Endothelial cell (in vitro differentiated cells): Measurements from ENCODE around the gene RAB44. TPM values are rescaled to one million over a fixed set of nuclear protein-coding genes. Genes with fewer than 3 reads are reported as not detected.

Experiments used
- DNase-seq: peaks from one replicate; pipeline ENCODE4 v3.0.0; 2021; ENCODE audit warnings: low spot score
- H3K27ac Mint-ChIP-seq: one replicate; pipeline ENCODE4 v1.8.0; 2021; ENCODE audit warnings: mixed read lengths, inconsistent platforms; ENCODE audit not compliant: unreplicated experiment
- H3K27me3 Mint-ChIP-seq: one replicate; pipeline ENCODE4 v1.8.0; 2021; ENCODE audit warnings: mild to moderate bottlenecking, moderate library complexity, mixed read lengths, inconsistent platforms; ENCODE audit not compliant: unreplicated experiment
- H3K36me3 Mint-ChIP-seq: one replicate; pipeline ENCODE4 v1.8.0; 2021; ENCODE audit warnings: mild to moderate bottlenecking, low read depth, mixed read lengths, inconsistent platforms; ENCODE audit not compliant: unreplicated experiment
- H3K4me1 Mint-ChIP-seq: one replicate; pipeline ENCODE4 v1.8.0; 2021; ENCODE audit warnings: mild to moderate bottlenecking, mixed read lengths, inconsistent platforms; ENCODE audit not compliant: unreplicated experiment
- H3K4me3 Mint-ChIP-seq: one replicate; pipeline ENCODE4 v1.8.0; 2021; ENCODE audit warnings: mild to moderate bottlenecking, mixed read lengths, inconsistent platforms; ENCODE audit not compliant: unreplicated experiment
- H3K9me3 Mint-ChIP-seq: one replicate; pipeline ENCODE4 v1.8.0; 2021; ENCODE audit warnings: mixed read lengths, inconsistent platforms; ENCODE audit not compliant: unreplicated experiment
- long read RNA-seq: library from polyadenylated mRNA; unstranded; transcript quantifications from one replicate; pipeline ENCODE4 v2.0.0, GENCODE V29; 2020; ENCODE audit not compliant: unreplicated experiment
- total RNA-seq: library from RNA; stranded (reverse); fragmentation: NEBNext Ultra II Directional; extraction: Animal tissue kit (Norgen Biotek cat#: 25700); gene quantifications from one replicate; pipeline ENCODE4 v1.2.1, GENCODE V29; 2021; ENCODE audit not compliant: unreplicated experiment
- TF ChIP-seq, protein P1 (sequence below): fragments of 200-600 bp; sonication (generic); IDR thresholded peaks from one replicate; pipeline ENCODE4 v1.5.0; 2021; ENCODE audit warnings: antibody characterized with exemption; ENCODE audit not compliant: unreplicated experiment

Gene RAB44, protein sequence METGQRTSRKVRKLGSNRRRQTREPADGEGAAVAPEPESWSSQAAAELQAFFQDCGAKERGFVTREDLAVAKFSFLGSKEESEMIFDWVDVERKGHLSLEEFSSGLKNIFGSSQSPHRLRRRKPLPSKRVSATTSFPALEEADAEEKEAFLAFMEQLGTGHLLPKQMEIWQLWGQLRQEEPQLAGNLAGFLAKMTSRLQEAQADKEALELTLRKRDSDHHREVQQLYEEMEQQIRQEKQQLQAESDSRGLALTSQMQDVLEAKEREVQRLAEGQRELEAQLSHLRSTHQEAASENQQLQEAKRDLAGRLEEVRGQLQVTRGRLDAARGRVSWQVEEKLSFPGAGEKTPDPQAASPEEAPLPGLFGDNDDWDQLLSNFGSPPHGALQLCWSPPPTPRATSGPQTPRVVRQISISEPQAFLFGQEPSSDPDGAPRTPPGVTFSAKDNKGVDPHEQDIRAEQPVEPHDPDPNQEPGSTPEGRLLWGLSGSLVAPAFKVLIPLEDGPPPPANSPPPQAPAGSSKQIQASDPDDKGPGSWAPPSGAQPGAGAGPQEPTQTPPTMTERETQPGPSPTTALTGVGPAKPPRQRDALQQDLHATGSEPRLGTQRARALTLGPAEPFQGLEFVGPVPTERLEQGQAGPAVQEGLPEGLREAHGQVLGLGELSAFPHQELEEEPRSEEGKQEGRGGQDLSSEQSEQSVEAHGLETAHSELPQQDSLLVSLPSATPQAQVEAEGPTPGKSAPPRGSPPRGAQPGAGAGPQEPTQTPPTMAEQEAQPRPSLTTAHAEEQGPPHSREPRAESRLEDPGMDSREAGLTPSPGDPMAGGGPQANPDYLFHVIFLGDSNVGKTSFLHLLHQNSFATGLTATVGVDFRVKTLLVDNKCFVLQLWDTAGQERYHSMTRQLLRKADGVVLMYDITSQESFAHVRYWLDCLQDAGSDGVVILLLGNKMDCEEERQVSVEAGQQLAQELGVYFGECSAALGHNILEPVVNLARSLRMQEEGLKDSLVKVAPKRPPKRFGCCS
- total RNA-seq, result not detected
- long read RNA-seq, result 0 reads

DNA sequence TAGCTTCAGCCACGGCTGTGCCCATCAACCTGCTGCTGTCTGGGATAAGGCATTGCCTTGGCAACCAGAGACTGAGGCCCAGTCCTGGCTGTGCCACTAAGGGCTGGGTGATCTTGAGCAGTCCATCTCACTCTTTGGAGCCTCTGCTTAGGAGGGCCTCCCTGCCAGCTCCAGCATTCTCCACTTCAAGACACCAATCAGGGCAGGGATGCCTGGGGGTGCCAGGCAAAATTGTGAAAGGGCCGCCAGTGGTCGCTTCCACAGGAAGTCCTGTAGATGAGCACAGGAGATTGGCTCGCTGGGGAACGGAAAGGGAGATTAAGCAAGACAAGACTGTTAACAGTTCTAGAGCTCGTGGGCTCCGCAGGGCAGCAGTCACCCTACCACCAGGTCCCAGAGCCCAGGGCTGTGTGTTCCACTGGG, at the start of gene RAB44:
Gene RAB44, plus strand, starts transcription at position 346 of the 423 bp plus-strand sequence. CDS start 6,410 bp downstream, outside the sequence.
- H3K4me1 Mint-ChIP-seq, result no peaks in the 10 kb centered on the region
- no peaks in the 10 kb centered on the region for H3K36me3 Mint-ChIP-seq
- TF ChIP-seq, protein P1, sequence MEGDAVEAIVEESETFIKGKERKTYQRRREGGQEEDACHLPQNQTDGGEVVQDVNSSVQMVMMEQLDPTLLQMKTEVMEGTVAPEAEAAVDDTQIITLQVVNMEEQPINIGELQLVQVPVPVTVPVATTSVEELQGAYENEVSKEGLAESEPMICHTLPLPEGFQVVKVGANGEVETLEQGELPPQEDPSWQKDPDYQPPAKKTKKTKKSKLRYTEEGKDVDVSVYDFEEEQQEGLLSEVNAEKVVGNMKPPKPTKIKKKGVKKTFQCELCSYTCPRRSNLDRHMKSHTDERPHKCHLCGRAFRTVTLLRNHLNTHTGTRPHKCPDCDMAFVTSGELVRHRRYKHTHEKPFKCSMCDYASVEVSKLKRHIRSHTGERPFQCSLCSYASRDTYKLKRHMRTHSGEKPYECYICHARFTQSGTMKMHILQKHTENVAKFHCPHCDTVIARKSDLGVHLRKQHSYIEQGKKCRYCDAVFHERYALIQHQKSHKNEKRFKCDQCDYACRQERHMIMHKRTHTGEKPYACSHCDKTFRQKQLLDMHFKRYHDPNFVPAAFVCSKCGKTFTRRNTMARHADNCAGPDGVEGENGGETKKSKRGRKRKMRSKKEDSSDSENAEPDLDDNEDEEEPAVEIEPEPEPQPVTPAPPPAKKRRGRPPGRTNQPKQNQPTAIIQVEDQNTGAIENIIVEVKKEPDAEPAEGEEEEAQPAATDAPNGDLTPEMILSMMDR, result no peak
- H3K9me3 Mint-ChIP-seq, result no peaks in the 10 kb centered on the region
- peak within 1 kb of the TSS; percentile 30 for H3K27ac Mint-ChIP-seq
- no peak within 1 kb of the TSS for H3K4me3 Mint-ChIP-seq
- H3K27me3 Mint-ChIP-seq, result peaks cover 7% of the 10 kb centered on the region
- DNase-seq, result no peak

DNA sequence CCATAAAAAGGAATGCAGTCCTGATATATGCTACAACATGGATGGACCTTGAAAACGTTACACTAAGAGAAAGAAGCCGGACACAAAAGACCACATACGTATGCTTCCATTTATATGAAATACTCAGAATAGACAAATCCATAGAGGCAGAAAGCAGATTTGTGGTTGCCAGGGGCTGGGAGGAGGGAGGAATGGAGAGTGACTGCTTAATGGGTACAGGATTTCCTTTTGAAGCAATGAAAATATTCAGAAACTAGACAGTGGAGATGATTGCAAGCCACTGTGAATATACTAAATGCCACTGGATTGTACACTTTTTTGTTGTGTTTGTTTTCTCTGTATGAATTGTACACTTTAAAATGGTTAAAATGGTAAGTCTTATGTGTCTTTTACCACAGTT, 48.5 kb upstream of the RAB44 start:
- H3K9me3 Mint-ChIP-seq, result no peaks in the 10 kb centered on the region
- H3K36me3 Mint-ChIP-seq, result no peaks in the 10 kb centered on the region
- H3K4me3 Mint-ChIP-seq, result peak overlapping the region; percentile 66
- DNase-seq, result no peak
- H3K27me3 Mint-ChIP-seq, result no peaks in the 10 kb centered on the region
- H3K27ac Mint-ChIP-seq, result peak overlapping the region; percentile 50
- H3K4me1 Mint-ChIP-seq, result peaks cover 27% of the 10 kb centered on the region
- TF ChIP-seq, protein P1, result no peak

DNA sequence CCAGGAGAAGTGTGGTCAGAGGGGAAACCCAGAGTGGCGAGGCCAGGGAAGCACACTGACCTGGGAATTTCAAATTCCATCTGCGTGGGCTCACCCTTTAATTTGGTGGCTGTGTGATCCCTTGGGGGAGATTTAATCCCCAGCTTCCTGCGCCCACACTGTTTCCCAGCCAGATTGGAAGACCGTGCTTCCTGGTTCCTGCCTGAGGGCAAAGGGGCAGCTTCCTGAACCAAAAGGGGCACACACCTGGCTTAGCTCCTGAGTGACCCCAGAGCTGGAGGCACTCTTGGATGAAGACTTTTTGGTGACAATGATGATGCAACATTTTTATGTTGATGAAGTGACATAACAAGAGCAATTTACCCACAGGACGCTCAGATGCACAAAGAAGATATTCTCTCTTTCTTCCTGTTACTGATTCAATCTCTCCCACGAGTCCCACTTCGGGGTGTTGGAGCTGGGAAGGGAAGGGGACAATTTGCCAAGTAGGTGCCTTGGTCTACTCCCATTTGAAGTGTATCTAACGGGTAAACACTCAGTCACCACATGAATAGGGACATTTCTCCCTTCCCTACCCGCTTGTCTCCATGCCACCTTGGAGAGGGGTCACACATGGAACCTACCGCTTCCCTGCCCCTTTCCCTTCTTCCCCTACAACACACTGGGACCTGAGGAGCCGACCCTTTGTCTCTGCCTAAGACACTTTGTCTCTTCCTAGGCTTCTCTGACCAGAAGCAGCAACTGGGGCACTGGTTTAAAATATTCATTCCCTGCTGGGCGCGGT, 47.7 kb upstream of the RAB44 start:
- no peaks in the 10 kb centered on the region for H3K27me3 Mint-ChIP-seq
- DNase-seq, result no peak
- H3K27ac Mint-ChIP-seq, result peak overlapping the region; percentile 50
- no peaks in the 10 kb centered on the region for H3K36me3 Mint-ChIP-seq
- peak overlapping the region; percentile 66 for H3K4me3 Mint-ChIP-seq
- TF ChIP-seq, protein P1, result no peak
- peaks cover 27% of the 10 kb centered on the region for H3K4me1 Mint-ChIP-seq
- no peaks in the 10 kb centered on the region for H3K9me3 Mint-ChIP-seq

DNA sequence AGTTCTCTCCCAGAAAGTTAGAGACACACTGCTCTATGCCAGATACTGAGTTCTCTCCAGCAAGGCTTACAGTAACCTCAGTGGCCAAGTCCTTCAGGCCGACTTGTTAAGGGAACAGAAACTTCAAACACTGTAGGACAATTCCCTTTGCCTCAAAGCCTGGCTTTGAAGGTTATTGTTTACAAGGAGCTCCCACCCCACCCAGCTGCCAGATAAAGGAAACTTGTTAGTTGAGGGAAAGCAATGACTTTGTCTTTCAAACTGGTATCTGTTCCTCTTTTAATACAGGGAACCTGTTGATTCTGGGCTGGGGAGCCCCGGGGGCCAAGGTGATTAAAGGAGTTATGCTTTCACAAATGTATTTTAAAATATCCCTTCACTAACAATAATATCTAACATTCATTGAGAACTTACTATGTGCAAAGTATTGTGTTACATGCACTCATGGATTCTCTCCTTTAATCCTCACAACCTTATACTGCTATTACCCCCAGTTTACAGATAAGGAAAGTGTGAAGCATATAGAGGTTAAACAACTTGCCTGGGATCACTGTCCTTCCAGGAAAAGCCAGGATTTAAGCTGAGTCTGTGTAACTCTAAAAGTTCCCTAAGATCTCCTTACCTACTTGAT, 46.7 kb upstream of the RAB44 start:
- Mint-ChIP-seq H3K27me3 (no peaks in the 10 kb centered on the region), H3K4me1 (peaks cover 27% of the 10 kb centered on the region), H3K27ac (peak overlapping the region; percentile 43), H3K9me3 (no peaks in the 10 kb centered on the region), H3K36me3 (no peaks in the 10 kb centered on the region), H3K4me3 (no peak overlapping the region)
- TF ChIP-seq, protein P1, result no peak
- no peak for DNase-seq
